Liver (tissue), 9 donors: ENCODE results near the gene HTR1E. TPM values are rescaled to one million over a fixed set of nuclear protein-coding genes. Genes with fewer than 3 reads are reported as not detected.

Experiments used
- DNase-seq: peaks from one replicate; pipeline ENCODE4 v3.0.0-alpha.2; 2017; ENCODE audit warnings: low spot score
- H3K27ac ChIP-seq, 2 donors: one replicate each; pipeline ENCODE4 v1.7.0; 2013; ENCODE audit warnings: inconsistent platforms in 2 of 2, low read length in 2 of 2, control low read depth in 1 of 2, low read depth in 1 of 2, mild to moderate bottlenecking in 1 of 2
- H3K27me3 ChIP-seq, 4 donors: one replicate each; pipeline versions ENCODE4 v1.6.1 to v1.7.0; 2013; ENCODE audit warnings: low read length in 3 of 4, inconsistent platforms in 1 of 4, mild to moderate bottlenecking in 1 of 4, moderate library complexity in 1 of 4; ENCODE audit not compliant: control insufficient read depth in 4 of 4, insufficient read depth in 4 of 4
- H3K36me3 ChIP-seq, 4 donors: one replicate each; pipeline versions ENCODE4 v1.6.1 to v1.7.0; 2013; ENCODE audit warnings: low read length in 3 of 4, mild to moderate bottlenecking in 3 of 4, low read depth in 1 of 4, moderate library complexity in 1 of 4; ENCODE audit not compliant: control insufficient read depth in 4 of 4, insufficient read depth in 3 of 4
- H3K4me1 ChIP-seq, 4 donors: one replicate each; pipeline versions ENCODE4 v1.6.1 to v1.7.0; 2013; ENCODE audit warnings: low read length in 3 of 4, mild to moderate bottlenecking in 3 of 4, moderate library complexity in 1 of 4; ENCODE audit not compliant: control insufficient read depth in 4 of 4, insufficient read depth in 4 of 4
- H3K4me3 ChIP-seq, 3 donors: one replicate each; pipeline versions ENCODE4 v1.6.1 to v1.7.0; 2013; ENCODE audit warnings: low read length in 3 of 3, control low read depth in 1 of 3, low read depth in 1 of 3, mild to moderate bottlenecking in 1 of 3
- H3K9ac ChIP-seq, 2 donors: one replicate each; pipeline ENCODE4 v1.7.0; 2013; ENCODE audit warnings: low read length in 2 of 2, mild to moderate bottlenecking in 2 of 2, moderate library complexity in 2 of 2, control low read depth in 1 of 2, low read depth in 1 of 2
- H3K9me3 ChIP-seq, 4 donors: one replicate each; pipeline versions ENCODE4 v1.6.1 to v1.7.0; 2013; ENCODE audit warnings: low read length in 3 of 4; ENCODE audit not compliant: control insufficient read depth in 4 of 4
- EGR1 ChIP-seq, 2 donors: IDR thresholded peaks; 2 replicates each; pipeline ENCODE4 v1.6.1; 2016 to 2018; ENCODE audit warnings: antibody characterized with exemption in 2 of 2, low read depth in 2 of 2
- FOXA1 ChIP-seq: IDR thresholded peaks from 2 replicates; pipeline ENCODE4 v1.6.1; 2016; ENCODE audit warnings: antibody characterized with exemption
- FOXA2 ChIP-seq: IDR thresholded peaks from 2 replicates; pipeline ENCODE4 v1.6.1; 2016; ENCODE audit warnings: antibody characterized with exemption
- HNF4A ChIP-seq, 2 donors: conservative IDR thresholded peaks; 2 replicates each; pipeline ENCODE4 v1.6.1; 2016; ENCODE audit warnings: antibody characterized with exemption in 2 of 2, mild to moderate bottlenecking in 2 of 2
- HNF4G ChIP-seq: IDR thresholded peaks from 2 replicates; pipeline ENCODE4 v1.6.1; 2016; ENCODE audit warnings: antibody characterized with exemption
- JUND ChIP-seq, 2 donors: IDR thresholded peaks; 2 replicates each; pipeline ENCODE4 v1.6.1; 2016; ENCODE audit warnings: antibody characterized with exemption in 2 of 2
- NR2F2 ChIP-seq: IDR thresholded peaks from 2 replicates; pipeline ENCODE4 v1.6.1; 2016; ENCODE audit warnings: antibody characterized with exemption
- RAD21 ChIP-seq, 2 donors: IDR thresholded peaks; 2 replicates each; pipeline ENCODE4 v1.6.1; 2016; ENCODE audit warnings: antibody characterized with exemption in 2 of 2, mild to moderate bottlenecking in 2 of 2
- WGBS: extraction: QIAGEN DNeasy Blood & Tissue Kit; methylation state at CpG from one replicate; pipeline ENCODE4 v1.1.7; 2013; 5-methylcytosine and 5-hydroxymethylcytosine counted together
- polyA plus RNA-seq, 2 donors: library from polyadenylated mRNA; stranded (reverse) in 1 of 2; unstranded in 1 of 2; fragments of 200-250 nt in 1 of 2; fragments of >200 nt in 1 of 2; fragmentation: Nextera tagmentation in 1 of 2; extraction: Ambion mirVana in 1 of 2; gene quantifications; one replicate each; pipeline versions ENCODE4 v1.2.1 to v1.2.3, GENCODE V29; 2013 to 2015
- total RNA-seq, 2 donors: library from RNA; depleted of rRNA; stranded (reverse); fragments of >200 nt; gene quantifications; one replicate each; pipeline ENCODE4 v1.2.3, GENCODE V29; 2014
- TF ChIP-seq, protein P1 (sequence below): IDR thresholded peaks from 2 replicates; pipeline ENCODE4 v1.6.1; 2016; ENCODE audit warnings: antibody characterized with exemption
- TF ChIP-seq, protein P2 (sequence below): IDR thresholded peaks from 2 replicates; pipeline ENCODE4 v1.6.1; 2016; ENCODE audit warnings: antibody characterized with exemption
- TF ChIP-seq, protein P3 (sequence below): fragments of 150-350 bp; IDR thresholded peaks from 2 replicates; pipeline ENCODE4 v1.5.1; 2017; ENCODE audit warnings: improper control_type of control experiment, low read depth, low read length; ENCODE audit not compliant: missing input control
- TF ChIP-seq, protein P4 (sequence below): IDR thresholded peaks from 2 replicates; pipeline ENCODE4 v1.6.1; 2016; ENCODE audit warnings: antibody characterized with exemption, mild to moderate bottlenecking
- donor health status: healthy.
- donor health status: healthy.
- donor health status: healthy.
- donor health status: healthy.
- donor health status: healthy.

HTR1E gene
- total and polyA plus RNA-seq, 4 donors, result not detected

DNA sequence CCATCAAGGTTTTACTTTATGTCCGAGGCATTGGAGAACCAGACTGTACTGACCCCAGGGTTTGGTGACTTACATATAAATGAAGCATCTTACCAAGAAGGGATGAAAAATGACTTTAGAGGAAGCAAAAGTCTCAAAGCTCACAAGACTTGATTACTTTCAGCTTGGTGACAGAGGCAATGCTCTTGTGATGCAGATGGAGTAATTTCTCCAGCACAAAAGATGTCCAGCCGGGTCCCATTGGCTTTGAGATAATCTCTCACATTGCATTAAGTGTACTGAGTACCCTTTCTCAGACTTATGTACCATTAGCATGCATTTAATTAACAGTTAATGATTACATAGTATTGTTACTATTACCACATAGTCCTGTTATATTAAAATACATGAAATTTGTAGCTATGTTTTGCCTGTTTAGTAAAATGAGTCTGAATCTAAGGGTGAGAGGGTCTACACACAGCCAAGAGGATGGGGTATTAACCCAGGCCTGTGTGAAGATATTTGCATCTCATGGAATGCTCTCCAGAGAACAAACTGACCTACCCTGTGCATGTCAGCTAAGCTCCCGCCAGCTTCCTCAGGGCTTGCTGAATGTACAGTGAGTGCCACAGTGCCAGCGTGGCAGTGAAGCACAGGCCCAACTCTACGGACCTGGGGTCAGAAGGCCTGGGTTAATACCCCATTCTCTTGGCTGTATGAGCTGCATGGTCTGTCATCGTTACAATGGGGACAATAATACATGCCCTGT, 5.6 kb downstream of the HTR1E start:
- H3K4me3 ChIP-seq, result no peak overlapping the region
- H3K36me3 ChIP-seq, result no peaks in the 10 kb centered on the region
- no peaks in the 10 kb centered on the region for H3K9me3 ChIP-seq
- no peak for DNase-seq
- whole genome bisulfite sequencing, result 74% methylated on average over 6 of the region's 6 CpGs
- no peaks in the 10 kb centered on the region for H3K4me1 ChIP-seq
- no peak overlapping the region for H3K27ac ChIP-seq
- H3K9ac ChIP-seq, result no peak overlapping the region
- TF ChIP-seq FOXA1 (no peak), HNF4A (conservative IDR thresholded peaks at IDR 0.05) (no peak), JUND (IDR thresholded peaks at IDR 0.05) (no peak)
- TF ChIP-seq, protein P1, sequence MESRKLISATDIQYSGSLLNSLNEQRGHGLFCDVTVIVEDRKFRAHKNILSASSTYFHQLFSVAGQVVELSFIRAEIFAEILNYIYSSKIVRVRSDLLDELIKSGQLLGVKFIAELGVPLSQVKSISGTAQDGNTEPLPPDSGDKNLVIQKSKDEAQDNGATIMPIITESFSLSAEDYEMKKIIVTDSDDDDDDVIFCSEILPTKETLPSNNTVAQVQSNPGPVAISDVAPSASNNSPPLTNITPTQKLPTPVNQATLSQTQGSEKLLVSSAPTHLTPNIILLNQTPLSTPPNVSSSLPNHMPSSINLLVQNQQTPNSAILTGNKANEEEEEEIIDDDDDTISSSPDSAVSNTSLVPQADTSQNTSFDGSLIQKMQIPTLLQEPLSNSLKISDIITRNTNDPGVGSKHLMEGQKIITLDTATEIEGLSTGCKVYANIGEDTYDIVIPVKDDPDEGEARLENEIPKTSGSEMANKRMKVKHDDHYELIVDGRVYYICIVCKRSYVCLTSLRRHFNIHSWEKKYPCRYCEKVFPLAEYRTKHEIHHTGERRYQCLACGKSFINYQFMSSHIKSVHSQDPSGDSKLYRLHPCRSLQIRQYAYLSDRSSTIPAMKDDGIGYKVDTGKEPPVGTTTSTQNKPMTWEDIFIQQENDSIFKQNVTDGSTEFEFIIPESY, result no peak
- peaks cover 0 to 5% (median 2%) of the 10 kb centered on the region in 4 donors for H3K27me3 ChIP-seq

DNA sequence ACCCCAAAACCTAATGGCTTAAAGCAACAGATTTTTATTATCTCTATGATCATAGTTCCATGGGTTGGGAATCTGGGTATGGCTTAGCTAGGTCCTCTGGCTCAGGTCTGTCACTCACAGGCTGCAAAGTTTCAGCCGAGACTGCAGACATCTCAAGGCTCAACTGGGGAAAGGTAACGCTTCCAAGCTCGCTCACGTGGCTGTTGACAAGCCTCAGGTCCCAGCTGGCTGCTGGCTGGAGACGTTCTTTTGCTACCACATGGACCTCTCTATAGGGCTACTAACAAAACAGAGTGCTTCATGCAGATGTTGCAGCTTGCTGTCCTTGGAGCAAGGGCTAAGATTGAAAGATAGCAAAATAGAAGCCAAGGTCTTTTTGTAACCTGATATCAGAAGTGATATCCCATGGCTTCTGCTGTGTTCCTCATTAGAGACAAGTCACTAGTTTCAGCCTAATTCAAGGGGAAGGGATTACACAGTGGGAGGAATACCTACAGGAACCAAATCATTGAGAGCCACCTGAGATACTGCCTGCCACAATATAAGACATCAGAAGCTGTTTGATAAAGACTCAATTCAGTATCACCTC, 6.6 kb downstream of the HTR1E start:
- no peaks in the 10 kb centered on the region for H3K36me3 ChIP-seq
- H3K27ac ChIP-seq, result no peak overlapping the region
- no peaks in the 10 kb centered on the region for H3K9me3 ChIP-seq
- no peaks in the 10 kb centered on the region for H3K4me1 ChIP-seq
- H3K9ac ChIP-seq, result no peak overlapping the region
- peaks cover 0 to 5% (median 0%) of the 10 kb centered on the region in 4 donors for H3K27me3 ChIP-seq
- DNase-seq, result no peak
- 40% methylated on average over 5 of the region's 5 CpGs for WGBS
- H3K4me3 ChIP-seq, result no peak overlapping the region
- TF ChIP-seq, protein P2, sequence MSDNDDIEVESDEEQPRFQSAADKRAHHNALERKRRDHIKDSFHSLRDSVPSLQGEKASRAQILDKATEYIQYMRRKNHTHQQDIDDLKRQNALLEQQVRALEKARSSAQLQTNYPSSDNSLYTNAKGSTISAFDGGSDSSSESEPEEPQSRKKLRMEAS, result no peak
- TF ChIP-seq HNF4G (no peak), EGR1 (IDR thresholded peaks at IDR 0.05; ENCODE audit: low read depth in 2 of 2) (no peak), FOXA2 (no peak), NR2F2 (no peak), FOXA1 (no peak)

DNA sequence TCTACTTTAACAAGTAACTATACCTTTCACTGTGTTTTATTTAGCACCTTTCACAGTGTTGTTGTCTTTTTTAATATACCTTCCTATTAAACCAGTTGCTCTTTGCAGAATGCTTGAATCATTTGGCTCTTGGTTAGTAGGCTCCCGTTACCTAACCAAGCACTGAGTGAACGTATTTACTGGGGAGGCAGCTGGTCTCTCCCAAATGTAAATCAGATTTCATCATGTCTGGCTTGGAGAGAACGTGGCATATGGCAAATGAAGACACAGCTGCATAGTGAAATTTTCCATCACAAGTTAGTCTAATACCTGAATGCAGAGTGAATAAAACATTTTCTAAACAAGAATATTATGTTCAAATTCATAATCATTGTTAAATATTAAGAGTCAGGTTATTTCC, 12.4 kb downstream of the HTR1E start:
- no peaks in the 10 kb centered on the region for H3K27me3 ChIP-seq
- H3K9ac ChIP-seq, result no peak overlapping the region
- H3K4me3 ChIP-seq, result no peak overlapping the region
- H3K27ac ChIP-seq, result no peak overlapping the region
- no peaks in the 10 kb centered on the region for H3K4me1 ChIP-seq
- DNase-seq, result no peak
- no peaks in the 10 kb centered on the region for H3K9me3 ChIP-seq
- TF ChIP-seq, protein P3, sequence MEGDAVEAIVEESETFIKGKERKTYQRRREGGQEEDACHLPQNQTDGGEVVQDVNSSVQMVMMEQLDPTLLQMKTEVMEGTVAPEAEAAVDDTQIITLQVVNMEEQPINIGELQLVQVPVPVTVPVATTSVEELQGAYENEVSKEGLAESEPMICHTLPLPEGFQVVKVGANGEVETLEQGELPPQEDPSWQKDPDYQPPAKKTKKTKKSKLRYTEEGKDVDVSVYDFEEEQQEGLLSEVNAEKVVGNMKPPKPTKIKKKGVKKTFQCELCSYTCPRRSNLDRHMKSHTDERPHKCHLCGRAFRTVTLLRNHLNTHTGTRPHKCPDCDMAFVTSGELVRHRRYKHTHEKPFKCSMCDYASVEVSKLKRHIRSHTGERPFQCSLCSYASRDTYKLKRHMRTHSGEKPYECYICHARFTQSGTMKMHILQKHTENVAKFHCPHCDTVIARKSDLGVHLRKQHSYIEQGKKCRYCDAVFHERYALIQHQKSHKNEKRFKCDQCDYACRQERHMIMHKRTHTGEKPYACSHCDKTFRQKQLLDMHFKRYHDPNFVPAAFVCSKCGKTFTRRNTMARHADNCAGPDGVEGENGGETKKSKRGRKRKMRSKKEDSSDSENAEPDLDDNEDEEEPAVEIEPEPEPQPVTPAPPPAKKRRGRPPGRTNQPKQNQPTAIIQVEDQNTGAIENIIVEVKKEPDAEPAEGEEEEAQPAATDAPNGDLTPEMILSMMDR, result no peak
- TF ChIP-seq, protein P4, sequence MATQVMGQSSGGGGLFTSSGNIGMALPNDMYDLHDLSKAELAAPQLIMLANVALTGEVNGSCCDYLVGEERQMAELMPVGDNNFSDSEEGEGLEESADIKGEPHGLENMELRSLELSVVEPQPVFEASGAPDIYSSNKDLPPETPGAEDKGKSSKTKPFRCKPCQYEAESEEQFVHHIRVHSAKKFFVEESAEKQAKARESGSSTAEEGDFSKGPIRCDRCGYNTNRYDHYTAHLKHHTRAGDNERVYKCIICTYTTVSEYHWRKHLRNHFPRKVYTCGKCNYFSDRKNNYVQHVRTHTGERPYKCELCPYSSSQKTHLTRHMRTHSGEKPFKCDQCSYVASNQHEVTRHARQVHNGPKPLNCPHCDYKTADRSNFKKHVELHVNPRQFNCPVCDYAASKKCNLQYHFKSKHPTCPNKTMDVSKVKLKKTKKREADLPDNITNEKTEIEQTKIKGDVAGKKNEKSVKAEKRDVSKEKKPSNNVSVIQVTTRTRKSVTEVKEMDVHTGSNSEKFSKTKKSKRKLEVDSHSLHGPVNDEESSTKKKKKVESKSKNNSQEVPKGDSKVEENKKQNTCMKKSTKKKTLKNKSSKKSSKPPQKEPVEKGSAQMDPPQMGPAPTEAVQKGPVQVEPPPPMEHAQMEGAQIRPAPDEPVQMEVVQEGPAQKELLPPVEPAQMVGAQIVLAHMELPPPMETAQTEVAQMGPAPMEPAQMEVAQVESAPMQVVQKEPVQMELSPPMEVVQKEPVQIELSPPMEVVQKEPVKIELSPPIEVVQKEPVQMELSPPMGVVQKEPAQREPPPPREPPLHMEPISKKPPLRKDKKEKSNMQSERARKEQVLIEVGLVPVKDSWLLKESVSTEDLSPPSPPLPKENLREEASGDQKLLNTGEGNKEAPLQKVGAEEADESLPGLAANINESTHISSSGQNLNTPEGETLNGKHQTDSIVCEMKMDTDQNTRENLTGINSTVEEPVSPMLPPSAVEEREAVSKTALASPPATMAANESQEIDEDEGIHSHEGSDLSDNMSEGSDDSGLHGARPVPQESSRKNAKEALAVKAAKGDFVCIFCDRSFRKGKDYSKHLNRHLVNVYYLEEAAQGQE, result no peak
- TF ChIP-seq RAD21 (IDR thresholded peaks at IDR 0.05) (no peak), NR2F2 (no peak)
- TF ChIP-seq, protein P2, result no peak
- TF ChIP-seq, protein P1, result no peak
- 76% methylated on average over 3 of the region's 3 CpGs for WGBS
- H3K36me3 ChIP-seq, result no peaks in the 10 kb centered on the region
